ENCODE measurements around the gene SLC16A12. TPM values are rescaled to one million over a fixed set of nuclear protein-coding genes. Genes with fewer than 3 reads are reported as not detected.

The SLC16A12 gene
- total and polyA plus RNA-seq, 10 of the 15 experiments (the other 5 are each of a cell fraction or from before 2014, with no cell fraction given), result not detected

- FAIRE-seq, result no peak
- RAD21 ChIA-PET (ENCODE audit: unreplicated experiment), result no interaction called here
Observed at GRCh38 chr10:89471110-89471809, 64.1 kb downstream of the SLC16A12 start.

More at GRCh38 chr10:89471110-89471809, 64.1 kb downstream of the SLC16A12 start:
- TF ChIP-seq, protein P1, sequence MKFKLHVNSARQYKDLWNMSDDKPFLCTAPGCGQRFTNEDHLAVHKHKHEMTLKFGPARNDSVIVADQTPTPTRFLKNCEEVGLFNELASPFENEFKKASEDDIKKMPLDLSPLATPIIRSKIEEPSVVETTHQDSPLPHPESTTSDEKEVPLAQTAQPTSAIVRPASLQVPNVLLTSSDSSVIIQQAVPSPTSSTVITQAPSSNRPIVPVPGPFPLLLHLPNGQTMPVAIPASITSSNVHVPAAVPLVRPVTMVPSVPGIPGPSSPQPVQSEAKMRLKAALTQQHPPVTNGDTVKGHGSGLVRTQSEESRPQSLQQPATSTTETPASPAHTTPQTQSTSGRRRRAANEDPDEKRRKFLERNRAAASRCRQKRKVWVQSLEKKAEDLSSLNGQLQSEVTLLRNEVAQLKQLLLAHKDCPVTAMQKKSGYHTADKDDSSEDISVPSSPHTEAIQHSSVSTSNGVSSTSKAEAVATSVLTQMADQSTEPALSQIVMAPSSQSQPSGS (IDR thresholded peaks at IDR 0.05; ENCODE audit: low read length), result no peak
- TF ChIP-seq BCLAF1 (IDR thresholded peaks at IDR 0.05) (no peak), SMAD1 (IDR thresholded peaks at IDR 0.05; ENCODE audit: low read depth, partially characterized antibody) (no peak), ZNF217 (IDR thresholded peaks at IDR 0.05) (no peak), BMI1 (IDR thresholded peaks at IDR 0.05; ENCODE audit: borderline replicate concordance) (no peak), ASH2L (IDR thresholded peaks at IDR 0.05; ENCODE audit: borderline replicate concordance, low read depth) (no peak), TCF7 (IDR thresholded peaks at IDR 0.05; ENCODE audit: borderline replicate concordance) (no peak), BACH1 (IDR thresholded peaks at IDR 0.05; ENCODE audit: borderline replicate concordance) (no peak), NRF1 (conservative IDR thresholded peaks at IDR 0.05; ENCODE audit: low read depth, low read length) (no peak), POLR2AphosphoS5 (IDR thresholded peaks at IDR 0.05; ENCODE audit: low read length) (no peak)
- H3K9me3 ChIP-seq (replicated peaks; ENCODE audit: control insufficient read depth, insufficient read depth, low read length), result no peaks in the 10 kb centered on the region
- ChIA-PET CTCF (no interaction called here), POLR2A (interaction anchor here (0.8 kb wide), 1 partner anchor 23 kb away, joined by 3 read pairs; no protein-coding TSS in a partner anchor), SMC1A (ENCODE audit: uncharacterized antibody, unreplicated experiment) (no interaction called here)
- H3K4me1 ChIP-seq (ENCODE audit: control insufficient read depth, insufficient read depth, low read length), result no peaks in the 10 kb centered on the region
- no peaks in the 10 kb centered on the region for H3K79me2 ChIP-seq (ENCODE audit: control insufficient read depth, insufficient read depth, low read length)
- ATAC-seq (no peak), DNase-seq (ENCODE audit: low read depth, low spot score) (no peak)
- 55% methylated on average over 1 of the region's 1 CpG for whole genome bisulfite sequencing (ENCODE audit: insufficient coverage, insufficient replicate concordance, low lambda C conversion rate, missing lambda C conversion rate)
- no peak overlapping the region for H3K4me2 ChIP-seq (ENCODE audit: control insufficient read depth, insufficient read depth)
- H3K9ac ChIP-seq (ENCODE audit: control insufficient read depth, insufficient read depth, low read length), result no peak overlapping the region
- BruUV-seq (replicated peaks), result no TSS peak
- no peak overlapping the region for H2AFZ ChIP-seq (ENCODE audit: control insufficient read depth, low read depth, low read length)
- peaks cover 0 to 2% of the 10 kb centered on the region in 2 experiments; a peak in 1 of 4 replicates for H3K27me3 ChIP-seq (replicated peaks in 1 of 2; ENCODE audit: control insufficient read depth in 2 of 2, insufficient read depth in 2 of 2, low read length in 1 of 2)
- intact Hi-C loops (cut with micrococcal nuclease; ENCODE audit: unreplicated experiment) (no loop called here), in situ Hi-C loops (cut with MboI) (no loop called here)
- H3K27ac ChIP-seq (ENCODE audit: control insufficient read depth, insufficient read depth), result no peak overlapping the region
- H3K36me3 ChIP-seq (ENCODE audit: control insufficient read depth in 2 of 2, insufficient read depth in 2 of 2, low read length in 1 of 2), result no peaks in the 10 kb centered on the region
- H4K20me1 ChIP-seq (ENCODE audit: control insufficient read depth, insufficient read depth), result no peaks in the 10 kb centered on the region
- H3K4me3 ChIP-seq, result no peak overlapping the region
